Skin epidermis (tissue), 12 donors: Measurements from ENCODE around the gene BRD4.
"Not testable (repeated sequence)": the region's sequence is repeated elsewhere in the genome, so short reads cannot be mapped to it uniquely, and the experiment has no call there.

ENCODE experiments used
- H3K27ac ChIP-seq, 21 experiments: fragments of 200-600 bp; sonication (generic) in 11 of 21; one replicate each; pipeline ENCODE4 v1.5.0; 2020; ENCODE audit warnings: mild to moderate bottlenecking in 3 of 21, inconsistent platforms in 2 of 21, moderate library complexity in 2 of 21
- H3K4me3 ChIP-seq, 7 experiments: fragments of 200-600 bp; sonication (generic) in 2 of 7; one replicate each; pipeline ENCODE4 v1.5.0; 2020; ENCODE audit warnings: inconsistent platforms in 2 of 7, mild to moderate bottlenecking in 2 of 7, moderate library complexity in 1 of 7

The BRD4 gene

DNA sequence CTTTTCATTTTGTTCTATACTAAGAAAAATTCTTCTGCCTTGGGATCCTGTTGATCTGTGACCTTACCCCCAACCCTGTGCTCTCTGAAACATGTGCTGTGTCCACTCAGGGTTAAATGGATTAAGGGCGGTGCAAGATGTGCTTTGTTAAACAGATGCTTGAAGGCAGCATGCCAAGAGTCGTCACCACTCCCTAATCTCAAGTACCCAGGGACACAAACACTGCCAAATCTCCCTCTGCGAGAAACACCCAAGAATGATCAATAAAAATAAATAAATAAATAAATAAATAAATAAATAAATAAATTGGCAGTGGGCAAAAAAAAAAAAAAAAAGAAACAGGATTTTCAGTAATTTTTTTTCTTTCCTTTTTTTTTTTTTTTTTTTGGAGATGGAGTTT lies 31.5 kb upstream of the BRD4 start:
- not testable (repeated sequence) for H3K4me3 ChIP-seq, H3K27ac ChIP-seq

DNA sequence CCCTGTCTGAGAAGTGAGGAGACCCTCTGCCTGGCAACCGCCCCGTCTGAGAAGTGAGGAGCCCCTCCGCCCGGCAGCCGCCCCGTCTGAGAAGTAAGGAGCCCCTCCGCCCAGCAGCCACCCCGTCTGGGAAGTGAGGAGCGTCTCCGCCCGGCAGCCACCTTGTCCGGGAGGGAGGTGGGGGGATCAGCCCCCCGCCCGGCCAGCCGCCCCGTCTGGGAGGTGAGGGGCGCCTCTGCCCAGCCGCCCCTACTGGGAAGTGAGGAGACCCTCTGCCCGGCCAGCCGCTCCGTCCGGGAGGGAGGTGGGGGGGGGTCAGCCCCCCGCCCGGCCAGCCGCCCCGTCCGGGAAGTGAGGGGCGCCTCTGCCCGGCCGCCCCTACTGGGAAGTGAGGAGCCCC lies 30.7 kb upstream of the BRD4 start:
- not testable (repeated sequence) for H3K27ac ChIP-seq

DNA sequence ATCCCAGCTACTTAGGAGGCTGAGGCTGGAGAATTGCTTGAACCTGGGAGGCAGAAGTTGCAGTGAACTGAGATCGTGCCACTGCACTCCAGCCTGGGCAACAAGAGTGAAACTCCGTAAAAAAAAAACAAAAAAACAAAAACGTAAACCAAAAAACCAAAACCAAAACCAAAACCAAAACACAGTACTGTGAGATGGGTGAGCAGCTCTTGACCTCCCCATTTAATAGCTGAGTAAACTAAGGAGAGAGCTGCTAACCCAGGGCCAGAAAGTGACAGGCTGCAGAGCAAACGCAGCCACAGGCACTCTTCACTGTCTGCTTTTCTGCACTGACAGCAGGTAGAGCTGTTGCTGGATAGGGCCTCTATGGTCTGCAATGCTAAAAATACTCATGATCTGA lies 27.7 kb upstream of the BRD4 start:
- H3K4me3 ChIP-seq, H3K27ac ChIP-seq: not testable (repeated sequence)

More for the DNA sequence above, 30.7 kb upstream of the BRD4 start:
- H3K4me3 ChIP-seq, result not testable (repeated sequence)

DNA sequence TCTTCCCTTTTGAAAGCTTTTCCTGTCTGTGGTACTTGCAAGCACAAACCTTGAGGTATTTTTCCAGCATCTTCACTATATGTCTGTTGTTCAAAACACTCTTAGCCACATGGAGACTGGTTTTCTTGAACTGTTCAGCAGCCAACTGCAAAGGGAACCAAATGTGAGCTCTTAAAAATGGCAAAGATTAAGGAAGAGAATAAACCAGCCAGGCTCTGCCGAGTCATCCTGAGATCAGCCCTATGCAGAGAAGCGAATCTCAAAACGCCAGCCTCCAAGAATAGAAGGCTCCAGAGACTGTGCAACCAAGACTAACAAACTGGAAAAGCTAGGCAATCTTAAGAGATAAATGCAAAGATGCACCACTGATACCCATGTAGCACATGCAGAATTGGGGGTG lies 26.6 kb upstream of the BRD4 start:
- no peak overlapping the region for H3K27ac ChIP-seq
- H3K4me3 ChIP-seq, result no peak overlapping the region

DNA sequence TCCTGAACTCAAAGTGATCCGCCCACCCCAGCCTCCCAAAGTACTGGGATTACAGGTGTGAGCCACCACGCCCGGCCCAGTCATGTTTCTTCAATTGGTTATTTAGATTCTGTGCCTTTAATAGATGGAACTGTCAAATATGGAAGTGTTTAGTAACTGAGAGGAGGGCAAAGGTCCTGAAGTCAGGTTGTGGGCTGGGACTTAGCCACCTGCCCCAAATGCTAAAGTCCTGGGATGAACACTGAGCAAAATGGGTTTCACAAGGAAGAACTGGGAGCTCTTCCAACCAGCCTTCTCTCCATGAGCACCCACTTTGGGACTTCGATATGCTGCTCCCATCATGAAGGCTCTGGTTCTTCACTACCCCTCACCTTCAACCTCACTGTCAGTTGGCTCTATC lies 25.6 kb upstream of the BRD4 start:
- Histone ChIP-seq H3K4me3 (no peak overlapping the region), H3K27ac (no peak overlapping the region)

DNA sequence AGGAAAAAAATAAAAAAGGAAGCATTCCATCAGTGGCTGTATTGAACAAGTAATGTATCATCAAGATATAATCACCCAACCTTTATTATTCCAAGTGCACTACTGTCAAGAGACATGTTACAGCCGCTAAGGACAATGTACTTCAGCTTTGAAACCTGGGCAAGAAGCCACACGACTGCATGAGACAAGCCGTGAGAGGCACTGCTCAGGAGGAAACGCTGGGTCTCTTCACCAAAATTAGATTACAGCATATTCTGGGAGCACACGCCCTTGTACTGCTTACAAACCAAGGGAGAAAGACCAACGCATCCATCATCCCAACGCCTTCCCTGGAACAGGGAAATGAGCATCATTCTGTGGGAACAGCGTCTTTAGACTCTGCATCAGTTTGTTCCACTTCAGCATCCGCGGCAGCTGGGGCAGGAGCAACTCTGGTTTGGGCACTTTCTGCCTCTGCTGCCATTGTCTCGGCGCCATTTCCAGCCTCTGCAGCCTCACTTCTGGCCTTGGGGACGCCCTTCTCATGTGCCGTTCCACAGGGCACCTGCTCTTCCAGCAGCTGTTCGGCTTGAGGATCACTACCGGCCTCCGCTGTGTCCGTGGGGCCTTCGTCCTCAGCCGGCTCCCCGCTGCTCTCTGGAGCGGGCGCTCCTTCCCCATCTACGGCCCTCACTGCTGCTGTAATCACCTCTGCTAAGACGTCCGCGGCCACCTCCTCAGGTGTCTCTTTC lies 22.4 kb upstream of the BRD4 start:
- Histone ChIP-seq H3K4me3 (no peak overlapping the region), H3K27ac (no peak overlapping the region)

DNA sequence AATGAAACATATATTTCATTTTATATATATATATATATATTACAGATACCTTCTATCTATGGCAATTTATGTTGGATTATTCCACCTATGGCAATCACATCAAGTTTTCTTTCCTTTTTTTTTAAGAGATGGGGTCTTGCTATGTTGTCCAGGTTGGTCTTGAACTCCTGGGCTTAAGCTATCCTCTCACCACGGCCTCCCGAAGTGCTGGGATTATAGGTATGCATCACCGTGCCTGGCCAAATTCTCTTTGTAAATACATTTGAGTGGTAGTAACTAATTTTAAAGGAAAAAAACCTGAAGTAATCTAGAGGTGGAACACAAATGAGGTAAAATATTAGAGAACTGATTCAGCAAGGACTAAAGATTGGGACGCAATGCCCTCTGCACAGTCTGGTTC lies 21.6 kb upstream of the BRD4 start:
- Histone ChIP-seq H3K27ac (no peak overlapping the region), H3K4me3 (no peak overlapping the region)

DNA sequence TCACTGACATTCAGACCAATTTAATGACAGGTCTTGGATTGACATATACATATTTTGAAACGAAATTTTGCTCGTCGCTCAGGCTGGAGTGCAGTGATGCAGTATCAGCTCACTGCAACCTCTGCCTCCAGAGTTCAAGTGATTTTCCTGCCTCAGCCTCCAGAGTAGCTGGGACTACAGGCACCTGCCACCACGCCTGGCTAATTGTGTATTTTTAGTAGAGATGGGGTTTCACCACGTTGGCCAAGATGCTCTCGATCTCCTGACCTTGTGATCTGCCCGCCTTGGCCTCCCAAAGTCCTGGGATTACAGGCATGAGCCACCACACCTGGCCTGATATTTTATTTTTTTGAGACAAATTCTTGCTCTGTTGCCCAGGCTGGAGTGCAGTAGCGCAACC lies 20.2 kb upstream of the BRD4 start:
- H3K27ac ChIP-seq, H3K4me3 ChIP-seq: not testable (repeated sequence)

DNA sequence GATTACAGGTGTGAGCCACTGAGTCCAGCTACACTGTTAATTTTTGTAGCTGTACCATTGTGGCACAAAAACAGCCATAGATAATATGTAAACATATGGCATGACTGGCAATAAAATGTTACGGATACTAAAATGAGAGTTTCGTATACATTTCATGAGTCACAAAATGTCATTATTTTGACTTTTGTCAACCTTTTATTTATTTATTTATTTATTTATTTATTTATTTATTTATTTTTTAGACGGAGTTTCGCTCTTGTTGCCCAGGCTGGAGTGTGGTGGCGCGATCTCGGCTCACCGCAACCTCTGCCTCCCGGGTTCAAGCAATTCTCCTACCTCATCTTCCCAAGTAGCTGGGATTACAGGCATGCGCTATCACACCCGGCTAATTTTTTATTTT lies 9.0 kb upstream of the BRD4 start:
- H3K4me3 ChIP-seq, H3K27ac ChIP-seq: not testable (repeated sequence)

DNA sequence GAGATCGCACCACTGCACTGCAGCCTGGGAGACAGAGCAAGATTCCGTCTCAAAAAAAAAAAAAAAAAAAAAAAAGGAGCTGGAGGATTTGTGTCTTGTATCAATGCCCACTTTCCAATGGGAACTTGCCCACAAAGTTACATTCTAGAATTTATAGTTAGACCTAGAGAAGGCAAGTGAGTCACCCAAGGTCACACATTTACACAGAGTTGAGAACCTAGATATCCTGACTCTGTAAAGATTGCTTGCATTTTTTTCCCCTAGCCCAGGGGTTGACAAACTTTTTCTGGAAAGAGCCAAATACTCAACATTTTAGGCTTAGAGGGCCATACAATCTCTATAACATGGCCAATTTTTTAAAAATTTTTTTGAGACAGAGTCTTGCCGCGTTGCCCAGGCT lies 7.7 kb upstream of the BRD4 start:
- Histone ChIP-seq H3K4me3 (no peak overlapping the region), H3K27ac (no peak overlapping the region)

DNA sequence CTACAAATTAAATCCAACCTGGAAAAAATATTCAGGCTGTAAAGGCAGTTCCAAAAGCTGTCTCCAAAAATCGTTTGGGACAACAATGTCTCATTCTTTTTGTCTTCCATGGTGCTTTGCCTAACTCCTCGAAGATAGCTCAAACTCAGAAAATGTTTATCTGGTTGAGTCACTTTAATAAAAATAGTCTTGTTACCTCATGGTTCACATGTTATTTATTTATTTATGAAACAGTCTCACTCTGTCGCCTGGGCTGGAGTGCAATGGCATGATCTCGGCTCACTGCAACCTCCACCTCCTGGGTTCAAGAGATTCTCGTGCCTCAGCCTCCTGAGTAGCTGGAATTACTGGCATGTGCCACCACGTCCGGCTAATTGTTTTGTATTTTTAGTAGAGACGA lies 4.9 kb upstream of the BRD4 start:
- H3K27ac ChIP-seq, result peak overlapping the region in 4 of 21 experiments; percentile 26 to 53 (median 42)

DNA sequence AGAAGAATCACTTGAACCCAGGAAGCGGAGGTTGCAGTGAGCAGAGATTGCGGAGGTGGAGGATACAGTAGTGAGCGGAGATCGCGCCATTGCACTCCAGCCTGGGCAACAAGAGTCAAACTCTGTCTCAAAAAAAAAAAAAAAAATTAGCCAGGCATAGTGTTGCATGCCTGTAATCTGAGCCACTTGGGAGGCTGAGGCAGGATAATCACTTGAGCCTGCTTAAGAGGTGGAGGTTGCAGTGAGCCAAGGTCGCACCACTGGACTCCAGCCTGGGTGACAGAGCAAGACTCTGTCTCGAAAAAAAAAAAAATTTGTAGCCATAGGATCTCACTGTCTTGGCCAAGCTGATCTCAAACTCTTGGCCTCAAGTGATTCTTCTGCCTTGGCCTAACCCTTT lies 3.7 kb upstream of the BRD4 start:
- H3K4me3 ChIP-seq, H3K27ac ChIP-seq: not testable (repeated sequence)

More for the DNA sequence above, 4.9 kb upstream of the BRD4 start:
- H3K4me3 ChIP-seq, result no peak overlapping the region

DNA sequence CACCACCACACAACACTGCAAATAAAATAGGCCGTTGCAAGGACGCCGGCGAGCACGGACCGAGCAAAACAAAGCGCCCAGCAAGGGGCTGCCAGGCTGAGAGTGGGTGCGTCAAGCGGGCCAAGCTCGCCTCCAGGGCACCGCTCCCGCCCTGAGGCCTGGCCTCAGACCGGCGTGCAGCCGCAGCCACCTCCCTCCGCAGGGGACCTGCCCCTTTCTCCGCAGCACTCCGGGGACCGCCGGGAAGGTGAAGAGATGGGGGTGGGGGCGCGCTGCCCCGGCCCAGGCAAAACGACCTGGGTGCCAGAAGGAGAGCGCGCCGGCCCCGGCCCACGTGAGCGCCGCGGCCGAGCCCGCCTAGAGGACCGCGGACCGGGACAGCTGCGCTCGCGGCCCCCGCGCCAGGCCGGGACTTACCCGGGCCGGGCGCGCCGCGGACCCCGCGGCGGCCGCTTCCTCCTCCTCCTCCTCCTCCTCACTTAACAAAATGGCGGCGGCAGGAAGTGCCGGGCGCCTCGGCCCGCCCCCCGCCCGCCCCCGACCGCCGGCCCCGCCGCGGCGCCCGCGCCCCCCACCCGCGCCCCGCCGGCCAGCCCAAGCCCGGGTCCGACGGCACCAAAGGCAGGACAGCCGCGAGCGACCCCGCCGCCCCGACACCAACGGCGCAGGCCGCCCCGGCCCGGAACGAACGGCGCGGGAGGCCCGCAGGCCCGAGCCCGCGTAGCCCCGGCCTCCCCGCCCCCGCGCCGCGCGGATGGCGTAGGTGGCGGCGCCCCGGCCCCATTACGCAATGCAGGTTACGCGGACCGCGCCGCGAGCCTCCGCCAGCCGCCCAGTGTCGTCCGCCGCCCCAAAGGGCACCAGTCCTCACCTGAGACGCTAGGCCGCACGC lies 674 bp downstream of the BRD4 start:
- H3K4me3 ChIP-seq, result peak overlapping the region; percentile 74 to 98 (median 93)
- H3K27ac ChIP-seq, result peak overlapping the region; percentile 82 to 98 (median 92)

DNA sequence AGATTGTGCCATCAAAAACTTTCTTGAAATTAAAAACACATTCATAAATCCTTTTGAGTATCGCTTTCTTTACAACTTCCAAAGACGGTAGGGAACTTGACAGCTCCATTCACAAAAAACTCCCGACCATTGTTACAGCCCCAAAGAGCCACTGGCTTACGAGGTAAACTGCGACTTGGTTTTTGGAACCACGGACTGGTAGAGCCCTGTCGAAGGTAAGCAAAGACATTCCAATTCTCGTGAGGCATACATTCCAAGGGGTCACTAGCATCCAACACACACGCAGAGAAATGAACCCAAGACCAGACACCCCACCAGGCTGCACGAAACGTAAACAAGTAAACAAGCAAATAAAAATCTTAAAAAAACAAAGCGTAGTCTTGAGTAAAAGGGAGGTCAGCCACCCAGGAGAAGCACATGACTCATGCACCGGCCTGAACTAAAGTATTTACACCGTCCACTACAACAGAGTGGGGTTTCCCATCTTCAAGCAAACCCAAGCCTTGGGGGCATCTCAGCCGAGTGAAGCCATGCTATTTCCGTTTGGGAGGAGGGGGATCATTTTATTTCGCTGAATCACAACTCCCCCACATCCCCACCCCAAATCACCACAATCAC lies 1.4 kb downstream of the BRD4 start:
- peak overlapping the region; percentile 82 to 98 (median 92) for H3K27ac ChIP-seq
- H3K4me3 ChIP-seq, result peak overlapping the region; percentile 74 to 98 (median 93)

DNA sequence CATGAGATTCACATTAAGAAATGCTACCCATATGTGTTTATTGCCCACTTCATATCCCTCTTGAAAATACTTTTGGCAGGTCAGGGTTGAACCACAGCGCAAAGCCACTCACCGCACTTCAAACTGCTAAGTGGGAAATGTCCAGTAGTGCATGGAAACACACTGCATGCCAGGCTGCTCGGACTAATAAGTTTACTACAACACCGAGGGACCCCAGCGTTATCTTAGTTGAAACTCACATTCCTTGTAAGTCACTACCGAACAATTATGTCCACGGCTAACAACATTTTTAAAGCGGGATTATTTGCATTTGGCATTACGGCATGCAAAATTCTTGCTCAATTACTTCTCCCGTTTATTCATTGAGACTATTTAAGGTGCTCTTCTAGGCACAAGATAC lies 4.0 kb downstream of the BRD4 start:
- Histone ChIP-seq H3K27ac (no peak overlapping the region), H3K4me3 (no peak overlapping the region)

DNA sequence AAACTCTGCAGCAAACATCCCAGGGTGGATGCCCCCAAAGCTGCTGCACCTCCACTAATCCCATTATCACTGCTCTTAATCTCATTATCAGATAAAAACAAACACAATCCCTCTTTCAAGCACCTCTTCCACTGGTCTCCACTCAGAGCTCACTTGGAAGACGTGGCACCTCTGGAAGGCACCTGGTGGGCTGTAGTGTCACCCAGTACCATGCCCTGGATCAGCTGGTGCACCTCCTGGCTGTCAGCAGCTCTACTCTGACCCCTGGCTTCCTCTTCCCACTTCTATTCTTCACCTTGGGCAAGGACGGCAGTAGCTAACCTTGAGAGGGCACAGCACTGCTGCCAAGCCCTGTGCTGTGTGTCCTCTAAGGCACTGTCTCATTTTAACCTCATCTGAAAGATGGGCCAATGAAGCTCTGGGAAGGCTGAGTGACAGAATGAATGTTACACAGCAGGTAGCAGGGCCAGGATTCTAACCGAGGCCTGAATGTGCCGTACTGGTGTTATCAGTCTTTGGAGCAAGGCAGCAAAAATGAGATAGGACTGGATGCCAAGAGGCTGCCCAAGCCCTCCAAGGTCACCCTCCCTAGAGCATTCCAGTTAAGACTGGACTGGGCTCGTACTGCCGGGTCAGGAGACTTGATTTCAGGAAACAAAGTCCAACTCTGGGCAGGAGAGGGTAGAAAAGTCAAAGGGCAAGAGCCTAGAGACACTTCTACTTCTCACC lies 7.4 kb downstream of the BRD4 start:
- peak overlapping the region in 8 of 21 experiments; percentile 12 to 47 (median 28) for H3K27ac ChIP-seq
- no peak overlapping the region for H3K4me3 ChIP-seq

DNA sequence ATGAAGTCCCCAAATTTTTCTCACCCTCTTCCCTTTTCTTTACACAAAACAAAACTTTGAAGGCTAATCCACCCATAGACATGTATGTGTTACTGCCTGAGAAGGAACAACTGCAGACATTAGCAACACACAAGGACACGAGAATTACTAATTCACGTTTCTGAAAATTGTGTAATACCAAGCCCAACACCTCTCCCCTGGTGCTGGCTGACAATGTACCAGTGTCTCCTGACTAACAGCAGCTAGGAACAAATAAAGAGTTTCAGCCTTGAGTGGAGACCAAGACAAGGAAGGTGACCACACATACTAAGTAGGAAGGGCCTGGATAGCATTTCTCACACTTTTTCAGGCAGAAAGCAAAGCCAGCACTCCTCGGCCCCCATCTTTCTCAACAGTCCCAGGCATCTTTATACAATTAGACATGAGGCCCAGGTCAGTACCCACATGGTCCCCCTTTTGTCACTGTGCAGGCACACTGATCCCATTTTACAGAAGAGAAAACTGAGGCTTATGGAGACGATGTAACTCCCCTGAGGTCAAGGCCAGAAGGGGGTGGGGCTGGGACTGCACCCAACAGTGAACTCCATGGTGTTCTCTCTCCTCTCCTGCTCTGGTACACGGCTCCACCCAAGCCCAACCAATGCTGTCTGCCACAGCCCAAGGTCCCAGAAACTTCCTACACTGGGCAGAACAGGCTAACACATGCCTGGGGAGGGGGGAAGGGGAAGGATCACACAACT lies 8.7 kb downstream of the BRD4 start:
- H3K4me3 ChIP-seq, result no peak overlapping the region
- peak overlapping the region in 15 of 21 experiments; percentile 2 to 54 (median 35) for H3K27ac ChIP-seq

DNA sequence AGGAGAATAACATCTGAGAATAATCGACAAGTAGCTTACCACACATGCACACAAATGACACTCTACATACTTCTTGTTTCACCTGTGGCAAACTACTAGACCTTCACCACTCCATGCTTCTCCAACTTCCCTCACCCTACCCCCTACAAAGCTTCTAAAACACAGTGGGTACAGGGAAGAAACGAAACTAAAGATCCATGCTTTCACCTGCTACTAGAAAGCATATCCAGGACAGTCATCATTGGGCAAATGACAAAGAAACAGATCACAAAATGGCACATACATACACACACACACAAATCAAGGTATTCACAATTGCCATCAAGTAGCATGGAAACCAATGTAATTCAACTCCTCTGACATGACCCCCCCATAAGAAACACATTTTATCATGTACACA lies 10.6 kb downstream of the BRD4 start:
- no peak overlapping the region for H3K4me3 ChIP-seq
- H3K27ac ChIP-seq, result no peak overlapping the region

DNA sequence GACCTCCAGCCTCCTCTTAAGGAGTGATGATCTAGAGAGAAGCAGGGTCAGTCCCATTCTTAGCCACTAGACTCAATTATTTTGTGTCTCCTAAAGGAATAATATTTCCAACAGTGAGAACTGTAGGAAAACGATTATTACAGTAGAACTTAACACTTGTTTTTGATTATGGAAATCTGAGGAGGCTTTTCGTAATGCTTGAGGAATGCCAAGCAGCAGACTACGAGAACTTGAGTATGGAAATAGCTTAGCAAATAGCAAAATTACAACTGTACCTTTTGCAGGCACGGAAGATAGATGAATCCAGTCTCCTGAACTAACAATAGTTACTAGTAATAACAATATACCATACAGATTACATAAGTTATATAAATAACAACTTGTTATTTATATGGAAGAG lies 12.2 kb downstream of the BRD4 start:
- Histone ChIP-seq H3K27ac (peak overlapping the region in 1 of 21 experiments; percentile 15), H3K4me3 (no peak overlapping the region)
